Measurements from ENCODE around the gene LRRN4. TPM values are rescaled to one million over a fixed set of nuclear protein-coding genes. Genes with fewer than 3 reads are reported as not detected.

The LRRN4 gene
- total RNA-seq, 4 donors from 2014 or later, result not detected

DNA sequence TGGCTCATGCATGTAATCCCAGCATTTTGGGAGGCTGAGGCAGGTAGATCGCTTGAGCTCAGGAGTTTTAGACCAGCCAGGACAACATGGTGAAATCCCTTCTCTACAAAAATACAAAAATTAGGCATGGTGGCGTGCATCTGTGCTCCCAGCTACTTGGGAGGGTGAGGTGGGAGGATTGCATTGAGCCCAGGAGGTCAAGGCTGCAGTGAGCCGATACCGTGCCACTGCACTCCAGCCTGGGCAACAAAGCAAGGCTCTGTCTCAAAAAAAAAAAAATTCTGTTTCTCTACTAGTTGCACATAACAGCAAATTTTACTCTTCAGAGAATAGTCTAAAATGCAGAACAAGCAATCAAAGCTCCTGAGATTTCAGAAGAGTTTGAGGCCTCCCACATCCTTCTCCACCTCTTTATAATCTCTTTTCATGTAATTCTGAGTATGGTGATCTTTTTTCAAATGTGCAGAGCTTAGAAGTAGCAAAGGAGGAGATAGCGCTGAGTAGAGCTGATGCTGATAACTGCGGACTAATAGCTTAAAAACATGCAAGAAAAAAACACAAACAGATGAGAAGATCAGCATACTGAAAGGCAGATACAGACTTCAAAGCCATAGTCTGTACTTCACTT lies 23.3 kb downstream of the LRRN4 start:
- no peak for DNase-seq (ENCODE audit: low spot score in 2 of 2)
- intact Hi-C loops (cut with DNase I; ENCODE audit: low total_unique reads), result no loop called here
- WGBS, 2 donors, result 91 to 92% methylated on average over 6 of the region's 6 CpGs
- TF ChIP-seq, protein P1, sequence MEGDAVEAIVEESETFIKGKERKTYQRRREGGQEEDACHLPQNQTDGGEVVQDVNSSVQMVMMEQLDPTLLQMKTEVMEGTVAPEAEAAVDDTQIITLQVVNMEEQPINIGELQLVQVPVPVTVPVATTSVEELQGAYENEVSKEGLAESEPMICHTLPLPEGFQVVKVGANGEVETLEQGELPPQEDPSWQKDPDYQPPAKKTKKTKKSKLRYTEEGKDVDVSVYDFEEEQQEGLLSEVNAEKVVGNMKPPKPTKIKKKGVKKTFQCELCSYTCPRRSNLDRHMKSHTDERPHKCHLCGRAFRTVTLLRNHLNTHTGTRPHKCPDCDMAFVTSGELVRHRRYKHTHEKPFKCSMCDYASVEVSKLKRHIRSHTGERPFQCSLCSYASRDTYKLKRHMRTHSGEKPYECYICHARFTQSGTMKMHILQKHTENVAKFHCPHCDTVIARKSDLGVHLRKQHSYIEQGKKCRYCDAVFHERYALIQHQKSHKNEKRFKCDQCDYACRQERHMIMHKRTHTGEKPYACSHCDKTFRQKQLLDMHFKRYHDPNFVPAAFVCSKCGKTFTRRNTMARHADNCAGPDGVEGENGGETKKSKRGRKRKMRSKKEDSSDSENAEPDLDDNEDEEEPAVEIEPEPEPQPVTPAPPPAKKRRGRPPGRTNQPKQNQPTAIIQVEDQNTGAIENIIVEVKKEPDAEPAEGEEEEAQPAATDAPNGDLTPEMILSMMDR (IDR thresholded peaks at IDR 0.05), result no peak
- no peak overlapping the region for H3K4me3 ChIP-seq (ENCODE audit: low read depth, poor library complexity, severe bottlenecking)

DNA sequence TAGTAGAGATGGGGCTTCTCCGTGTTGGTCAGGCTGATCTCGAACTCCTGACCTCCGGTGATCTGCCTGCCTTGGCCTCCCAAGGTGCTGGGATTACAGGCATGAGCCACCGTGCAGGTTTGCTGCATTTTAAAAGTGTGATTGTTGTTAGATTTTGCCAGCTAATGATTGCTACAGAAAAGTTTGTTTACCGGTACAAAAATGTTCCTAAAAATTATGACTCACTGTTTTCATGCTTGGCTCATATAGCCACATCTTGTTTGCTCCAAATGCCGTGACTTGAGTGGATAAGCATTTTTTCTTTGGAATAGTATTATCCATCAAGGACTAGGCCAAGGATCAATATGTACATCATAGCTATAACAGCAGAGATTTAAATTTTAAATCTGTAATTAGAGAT lies 24.3 kb downstream of the LRRN4 start:
- WGBS, 2 donors, result 51 to 69% methylated on average over 6 of the region's 6 CpGs
- H3K4me3 ChIP-seq (ENCODE audit: low read depth, poor library complexity, severe bottlenecking), result no peak overlapping the region
- TF ChIP-seq, protein P1 (IDR thresholded peaks at IDR 0.05), result no peak
- TF ChIP-seq POLR2A (IDR thresholded peaks at IDR 0.05), result no peak
- no peak for DNase-seq (ENCODE audit: low spot score in 2 of 2)
- intact Hi-C loops (cut with DNase I; ENCODE audit: low total_unique reads), result no loop called here

DNA sequence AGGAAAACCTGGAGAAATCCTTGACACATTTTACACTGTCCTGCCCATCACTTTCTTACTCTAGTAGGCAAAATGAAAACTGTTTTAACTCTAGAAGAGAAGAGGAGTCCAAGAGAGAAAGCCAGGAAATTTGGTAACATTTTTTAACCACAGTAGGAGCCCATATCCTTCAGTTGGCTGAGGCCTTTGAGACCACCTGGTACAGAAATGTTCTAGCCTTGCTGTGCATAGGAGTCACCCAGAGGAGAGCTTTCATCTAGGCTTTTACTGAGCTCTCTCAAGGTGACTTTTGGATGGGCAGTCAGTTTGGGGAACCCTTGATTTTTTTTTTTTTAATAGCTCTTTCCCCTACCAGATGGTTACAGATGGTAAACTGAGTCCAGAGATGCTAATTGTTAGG lies 25.0 kb downstream of the LRRN4 start:
- no peak overlapping the region for H3K4me3 ChIP-seq (ENCODE audit: low read depth, poor library complexity, severe bottlenecking)
- DNase-seq (ENCODE audit: low spot score in 2 of 2), result no peak
- TF ChIP-seq, protein P1 (IDR thresholded peaks at IDR 0.05), result no peak
- no peak for TF ChIP-seq POLR2A (IDR thresholded peaks at IDR 0.05)
- intact Hi-C loops (cut with DNase I; ENCODE audit: low total_unique reads), result no loop called here

DNA sequence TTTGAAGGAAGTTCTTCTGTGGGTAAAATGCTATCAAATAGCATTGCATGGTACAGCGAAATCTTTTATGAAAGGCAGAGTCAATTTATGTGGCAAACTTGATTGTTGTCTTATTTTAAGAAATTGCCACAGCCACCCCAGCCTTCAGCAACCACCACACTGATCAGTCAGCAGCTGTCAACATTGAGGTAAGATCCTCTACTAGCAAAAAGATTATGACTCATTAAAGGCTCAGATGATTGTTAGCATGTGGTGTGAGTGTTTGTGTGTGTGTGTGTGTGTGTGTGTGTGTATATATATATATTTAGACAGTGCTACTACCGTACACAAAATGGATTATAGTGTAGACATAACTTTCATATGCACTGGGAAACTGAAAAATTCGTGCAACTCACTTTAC lies 27.8 kb downstream of the LRRN4 start:
- H3K4me3 ChIP-seq (ENCODE audit: low read depth, poor library complexity, severe bottlenecking), result no peak overlapping the region
- 87 to 98% methylated on average over 3 of the region's 3 CpGs for WGBS, 2 donors
- intact Hi-C loops (cut with DNase I; ENCODE audit: low total_unique reads), result no loop called here
- TF ChIP-seq, protein P1 (IDR thresholded peaks at IDR 0.05), result no peak
- TF ChIP-seq POLR2A (IDR thresholded peaks at IDR 0.05), result no peak
- no peak for DNase-seq (ENCODE audit: low spot score in 2 of 2)

DNA sequence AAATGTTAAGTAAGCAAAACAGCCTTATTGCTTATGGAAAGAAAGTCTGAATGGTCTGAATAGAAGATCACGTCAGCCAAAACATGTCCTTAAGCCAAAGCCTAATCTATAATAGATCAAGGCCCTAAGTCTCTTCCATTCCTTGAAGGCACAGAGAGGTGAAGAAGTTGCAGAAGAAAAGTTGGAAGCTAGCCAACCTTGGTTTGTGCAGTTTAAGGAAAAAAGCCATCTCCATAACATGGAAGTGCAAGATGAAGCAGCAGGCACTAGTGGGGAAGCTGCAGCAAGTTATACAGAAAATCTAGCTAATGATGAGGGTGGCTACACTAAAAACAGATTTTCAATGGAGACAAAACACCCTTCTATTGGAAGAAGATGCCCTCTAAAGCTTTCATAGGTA lies 29.1 kb downstream of the LRRN4 start:
- DNase-seq (ENCODE audit: low spot score in 2 of 2), result no peak
- WGBS, 2 donors, result 92 to 100% methylated on average over 1 of the region's 1 CpG
- intact Hi-C loops (cut with DNase I; ENCODE audit: low total_unique reads), result no loop called here
- TF ChIP-seq POLR2A (IDR thresholded peaks at IDR 0.05), result no peak
- TF ChIP-seq, protein P1 (IDR thresholded peaks at IDR 0.05), result no peak
- no peak overlapping the region for H3K4me3 ChIP-seq (ENCODE audit: low read depth, poor library complexity, severe bottlenecking)

DNA sequence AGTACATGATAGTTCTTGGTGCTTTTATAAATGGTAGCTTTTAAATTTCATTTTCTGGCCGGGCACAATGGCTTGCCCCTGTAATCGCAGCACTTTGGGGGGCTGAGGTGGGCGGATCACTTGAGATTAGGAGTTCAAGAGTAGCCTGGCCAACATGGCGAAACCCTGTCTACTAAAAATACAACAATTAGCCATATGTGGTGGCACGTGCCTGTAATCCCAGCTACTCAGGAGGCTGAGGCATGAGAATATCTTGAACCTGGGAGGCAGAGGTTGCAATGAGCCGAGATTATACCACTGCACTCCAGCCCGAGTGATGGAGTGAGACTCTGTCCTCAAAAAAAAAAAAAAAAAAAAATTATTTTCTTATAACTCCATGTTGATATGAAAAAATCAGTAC lies 36.0 kb downstream of the LRRN4 start:
- DNase-seq (ENCODE audit: low spot score in 2 of 2), result no peak
- no peak overlapping the region for H3K4me3 ChIP-seq (ENCODE audit: low read depth, poor library complexity, severe bottlenecking)
- WGBS, 2 donors, result 95 to 98% methylated on average over 7 of the region's 7 CpGs
- TF ChIP-seq, protein P1 (IDR thresholded peaks at IDR 0.05), result no peak
- no peak for TF ChIP-seq POLR2A (IDR thresholded peaks at IDR 0.05)
- intact Hi-C loops (cut with DNase I; ENCODE audit: low total_unique reads), result no loop called here

Data from lower leg skin (tissue), 4 donors.